SJSA1 (cell line): ENCODE results near the gene GCLC. TPM values are rescaled to one million over a fixed set of nuclear protein-coding genes. Genes with fewer than 3 reads are reported as not detected.

Experiments used
- DNase-seq, 2 experiments: peaks; one replicate each; pipeline ENCODE4 v3.0.0-alpha.2; 2015 to 2020; ENCODE audit warnings: low spot score in 2 of 2, low read depth in 1 of 2
- H3K27ac ChIP-seq: fragments of 250-450 bp; sonication (Bioruptor Pico); 2 replicates; pipeline ENCODE4 v1.5.1; 2020; ENCODE audit warnings: mild to moderate bottlenecking, moderate library complexity
- H3K27me3 ChIP-seq: fragments of 250-450 bp; sonication (Bioruptor Pico); replicated peaks from 2 replicates; pipeline ENCODE4 v1.5.1; 2020; ENCODE audit warnings: mild to moderate bottlenecking, moderate library complexity
- H3K36me3 ChIP-seq: fragments of 250-450 bp; sonication (Bioruptor Pico); 2 replicates; pipeline ENCODE4 v1.5.1; 2020; ENCODE audit warnings: mild to moderate bottlenecking
- H3K4me1 ChIP-seq: fragments of 250-450 bp; sonication (Bioruptor Pico); replicated peaks from 2 replicates; pipeline ENCODE4 v1.6.1; 2021; ENCODE audit warnings: mild to moderate bottlenecking
- H3K4me3 ChIP-seq: fragments of 250-450 bp; sonication (Bioruptor Pico); 2 replicates; pipeline ENCODE4 v1.5.1; 2020; ENCODE audit warnings: mild to moderate bottlenecking
- H3K9me3 ChIP-seq: fragments of 250-450 bp; sonication (Bioruptor Pico); replicated peaks from 2 replicates; pipeline ENCODE4 v1.5.1; 2020; ENCODE audit warnings: mild to moderate bottlenecking
- total RNA-seq: library from RNA; depleted of rRNA; stranded (reverse); fragments of >200 nt; shearing (Covaris generic); gene quantifications from 2 replicates; pipeline ENCODE4 v1.2.3, GENCODE V29; 2014

GCLC gene
- total RNA-seq, 1 experiment from 2014 or later, result 25.8 TPM

- Histone ChIP-seq H3K36me3 (peaks cover 11% of the 10 kb centered on the region), H3K27me3 (no peaks in the 10 kb centered on the region), H3K4me3 (no peak overlapping the region), H3K27ac (no peak overlapping the region), H3K9me3 (no peaks in the 10 kb centered on the region), H3K4me1 (peaks cover 51% of the 10 kb centered on the region)
- no peak for DNase-seq
These were observed 1.4 kb upstream of the GCLC start for GRCh38 chr6:53546281-53546680.

DNA sequence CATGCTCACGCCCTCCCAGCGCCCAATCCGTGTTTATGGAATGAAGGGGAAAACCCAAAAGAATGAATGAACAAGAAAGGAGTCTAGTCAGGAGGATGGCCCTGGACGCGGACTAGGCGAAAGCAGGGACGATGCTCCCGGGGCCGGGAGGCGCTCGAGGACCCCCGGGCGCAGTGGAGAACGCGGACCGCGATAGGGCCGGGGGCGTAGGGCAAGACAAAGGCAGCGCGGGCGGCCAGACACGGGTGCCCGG, 758 bp downstream of the GCLC start:
- Histone ChIP-seq H3K4me3 (peak overlapping the region; percentile 92), H3K9me3 (no peaks in the 10 kb centered on the region), H3K27me3 (no peaks in the 10 kb centered on the region), H3K27ac (peak overlapping the region; percentile 60), H3K4me1 (peaks cover 55% of the 10 kb centered on the region), H3K36me3 (peaks cover 18% of the 10 kb centered on the region)
- peak in 1 of 2 experiments; percentile 47 for DNase-seq

- peaks cover 18% of the 10 kb centered on the region for H3K36me3 ChIP-seq
- H3K4me1 ChIP-seq, result peaks cover 54% of the 10 kb centered on the region
- H3K27ac ChIP-seq, result peak overlapping the region; percentile 60; the same call in 1 of the 2 replicates
- peak in 1 of 2 experiments; percentile 28 for DNase-seq
- no peaks in the 10 kb centered on the region for H3K9me3 ChIP-seq
- peak overlapping the region; percentile 92 for H3K4me3 ChIP-seq
- no peaks in the 10 kb centered on the region for H3K27me3 ChIP-seq
These were observed 1.3 kb downstream of the GCLC start for GRCh38 chr6:53543359-53544216.

DNA sequence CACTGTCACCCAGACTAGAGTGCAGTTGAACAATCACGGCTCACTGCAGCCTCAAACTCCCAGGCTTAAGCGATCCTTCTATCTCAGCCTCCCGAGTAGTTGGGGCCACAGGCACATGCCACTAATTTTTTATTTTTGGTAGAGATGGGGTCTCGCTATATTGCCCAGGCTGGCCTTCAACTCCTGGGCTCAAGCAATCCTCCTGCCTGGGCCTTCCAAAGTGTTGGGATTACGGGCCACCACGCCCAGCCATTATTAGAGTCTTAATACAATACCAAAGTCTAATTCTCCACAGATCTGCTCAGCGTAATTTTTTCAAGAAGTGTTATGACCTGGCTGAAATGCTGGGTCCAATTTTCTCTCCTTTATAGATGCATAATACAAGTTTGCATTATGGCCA, 3.0 kb downstream of the GCLC start:
- H3K27me3 ChIP-seq, result no peaks in the 10 kb centered on the region
- no peak overlapping the region for H3K27ac ChIP-seq
- peaks cover 47% of the 10 kb centered on the region for H3K4me1 ChIP-seq
- H3K4me3 ChIP-seq, result no peak overlapping the region
- peaks cover 18% of the 10 kb centered on the region for H3K36me3 ChIP-seq
- DNase-seq, result no peak
- no peaks in the 10 kb centered on the region for H3K9me3 ChIP-seq

DNA sequence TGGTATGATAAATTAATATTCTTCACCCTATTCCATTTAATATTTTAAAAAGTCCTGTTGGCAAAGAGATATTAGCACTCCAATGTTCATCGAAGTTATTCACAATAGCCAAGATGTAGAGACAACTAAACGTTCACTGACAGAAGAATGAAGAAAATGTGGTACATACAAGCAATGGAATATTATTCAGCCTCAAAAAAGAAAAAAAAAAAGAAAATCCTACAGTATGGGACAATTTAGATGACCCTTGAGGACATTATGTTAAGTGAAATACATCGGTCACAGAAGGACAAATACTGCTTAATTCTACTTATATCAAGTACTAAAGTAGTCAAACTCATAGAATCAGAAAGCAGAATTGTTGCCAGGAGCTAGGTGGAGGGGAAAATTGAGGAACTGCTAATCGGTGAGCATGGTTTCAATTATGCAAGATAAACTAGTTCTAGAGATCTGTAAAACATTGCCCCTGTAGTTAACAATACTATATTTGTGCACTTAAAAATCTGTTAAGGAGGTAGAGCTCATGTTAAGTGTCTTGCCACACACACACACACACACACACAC, 4.7 kb downstream of the GCLC start:
- peaks cover 18% of the 10 kb centered on the region for H3K36me3 ChIP-seq
- H3K4me3 ChIP-seq, result no peak overlapping the region
- no peak for DNase-seq
- H3K4me1 ChIP-seq, result peaks cover 35% of the 10 kb centered on the region
- H3K27ac ChIP-seq, result no peak overlapping the region
- H3K27me3 ChIP-seq, result no peaks in the 10 kb centered on the region
- H3K9me3 ChIP-seq, result no peaks in the 10 kb centered on the region

DNA sequence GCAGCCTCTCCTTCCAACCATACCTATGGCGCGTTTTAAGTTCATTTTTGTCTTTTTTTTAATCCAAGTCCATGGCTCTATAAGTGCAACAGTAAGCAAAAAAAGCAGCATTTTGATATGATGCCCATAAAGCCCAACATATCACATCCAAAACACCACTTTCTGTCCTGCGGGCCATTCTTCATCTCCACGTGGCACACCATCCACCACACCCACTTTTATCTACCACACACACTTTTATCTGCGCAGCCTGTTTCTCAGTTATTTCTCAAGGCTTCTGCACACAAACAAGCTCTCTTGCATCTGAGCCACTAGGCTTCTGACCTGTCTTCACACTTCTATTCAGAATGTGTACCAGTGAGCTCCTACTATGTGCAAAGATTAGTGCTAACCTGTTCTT, 5.3 kb downstream of the GCLC start:
- Histone ChIP-seq H3K27ac (no peak overlapping the region), H3K27me3 (no peaks in the 10 kb centered on the region), H3K4me1 (peaks cover 33% of the 10 kb centered on the region), H3K4me3 (no peak overlapping the region), H3K36me3 (peaks cover 15% of the 10 kb centered on the region), H3K9me3 (no peaks in the 10 kb centered on the region)
- no peak for DNase-seq

GRCh38 chr6:53536561-53536960, 8.3 kb downstream of the GCLC start:
- Histone ChIP-seq H3K27ac (no peak overlapping the region), H3K9me3 (no peaks in the 10 kb centered on the region), H3K27me3 (no peaks in the 10 kb centered on the region), H3K4me1 (peaks cover 10% of the 10 kb centered on the region; the same call in 1 of the 2 replicates), H3K36me3 (peaks cover 7% of the 10 kb centered on the region), H3K4me3 (no peak overlapping the region)
- DNase-seq, result no peak

GRCh38 chr6:53532942-53533341, 12.0 kb downstream of the GCLC start:
- no peak overlapping the region for H3K4me3 ChIP-seq
- no peak for DNase-seq
- 0 out of 2 replicates have a peak, but pooled peaks cover 8% of the 10 kb centered on the region for H3K4me1 ChIP-seq
- H3K27ac ChIP-seq, result no peak overlapping the region
- no peaks in the 10 kb centered on the region; the same call in 1 of the 2 replicates for H3K36me3 ChIP-seq
- no peaks in the 10 kb centered on the region for H3K9me3 ChIP-seq
- no peaks in the 10 kb centered on the region for H3K27me3 ChIP-seq

GRCh38 chr6:53532061-53532797, 12.7 kb downstream of the GCLC start:
- Histone ChIP-seq H3K27ac (no peak overlapping the region), H3K9me3 (no peaks in the 10 kb centered on the region), H3K27me3 (no peaks in the 10 kb centered on the region), H3K4me3 (no peak overlapping the region), H3K36me3 (no peaks in the 10 kb centered on the region; the same call in 1 of the 2 replicates), H3K4me1 (0 out of 2 replicates have a peak, but pooled peaks cover 8% of the 10 kb centered on the region)
- no peak for DNase-seq

DNA sequence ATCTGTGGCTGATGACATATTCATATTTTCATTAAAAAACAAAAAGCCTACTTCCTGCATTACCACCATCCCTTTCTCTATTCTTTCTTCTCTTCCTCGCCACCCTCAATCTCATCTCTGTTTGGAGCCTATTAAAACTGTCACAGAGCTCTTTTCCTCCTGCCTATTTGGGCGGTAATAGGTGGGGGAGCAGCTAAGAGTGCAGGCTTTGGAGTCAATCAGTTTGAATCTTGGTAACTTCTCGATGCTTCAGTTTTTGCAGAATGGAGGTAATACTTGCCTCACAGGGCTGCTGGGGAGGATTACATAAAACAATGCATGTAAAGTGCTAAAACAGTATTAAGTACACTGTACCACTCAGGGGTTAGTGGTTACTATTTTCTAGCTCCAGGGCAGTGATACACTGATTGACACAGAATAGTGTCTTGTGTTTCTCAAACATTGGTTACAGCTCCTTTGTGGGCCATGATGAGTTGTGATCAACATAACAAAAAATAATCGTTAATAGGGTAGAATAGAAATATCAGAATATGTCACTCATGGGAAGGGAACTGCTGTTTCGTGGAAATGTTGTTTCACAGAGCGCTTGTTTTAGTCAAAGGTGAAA, 14.0 kb downstream of the GCLC start:
- DNase-seq, result no peak
- Histone ChIP-seq H3K4me1 (0 out of 2 replicates have a peak, but pooled peaks cover 4% of the 10 kb centered on the region), H3K27ac (no peak overlapping the region), H3K27me3 (no peaks in the 10 kb centered on the region), H3K36me3 (no peaks in the 10 kb centered on the region; the same call in 1 of the 2 replicates), H3K4me3 (no peak overlapping the region), H3K9me3 (no peaks in the 10 kb centered on the region)

DNA sequence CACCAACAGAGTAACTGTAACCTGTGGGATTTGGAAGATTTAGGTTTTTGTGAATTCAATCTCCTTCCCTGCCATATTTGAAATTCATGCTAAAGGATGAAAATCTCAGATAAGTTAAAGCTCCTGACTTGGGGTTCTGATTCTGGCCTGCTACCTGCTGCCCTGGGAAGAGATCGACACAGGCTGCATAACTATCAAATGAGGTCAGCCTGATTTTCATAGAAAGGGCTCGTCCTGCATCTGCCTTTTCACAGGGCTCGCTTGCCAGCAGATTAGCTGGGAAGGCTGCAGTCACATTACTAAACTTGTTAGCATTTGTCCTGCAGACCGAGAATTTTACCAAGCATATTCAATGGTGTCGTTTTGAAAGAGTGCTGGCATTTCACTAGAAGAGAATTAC, 14.6 kb downstream of the GCLC start:
- Histone ChIP-seq H3K36me3 (no peaks in the 10 kb centered on the region; the same call in 1 of the 2 replicates), H3K9me3 (no peaks in the 10 kb centered on the region), H3K27ac (no peak overlapping the region), H3K4me1 (peaks cover 6% of the 10 kb centered on the region), H3K27me3 (no peaks in the 10 kb centered on the region), H3K4me3 (no peak overlapping the region)
- no peak for DNase-seq

DNA sequence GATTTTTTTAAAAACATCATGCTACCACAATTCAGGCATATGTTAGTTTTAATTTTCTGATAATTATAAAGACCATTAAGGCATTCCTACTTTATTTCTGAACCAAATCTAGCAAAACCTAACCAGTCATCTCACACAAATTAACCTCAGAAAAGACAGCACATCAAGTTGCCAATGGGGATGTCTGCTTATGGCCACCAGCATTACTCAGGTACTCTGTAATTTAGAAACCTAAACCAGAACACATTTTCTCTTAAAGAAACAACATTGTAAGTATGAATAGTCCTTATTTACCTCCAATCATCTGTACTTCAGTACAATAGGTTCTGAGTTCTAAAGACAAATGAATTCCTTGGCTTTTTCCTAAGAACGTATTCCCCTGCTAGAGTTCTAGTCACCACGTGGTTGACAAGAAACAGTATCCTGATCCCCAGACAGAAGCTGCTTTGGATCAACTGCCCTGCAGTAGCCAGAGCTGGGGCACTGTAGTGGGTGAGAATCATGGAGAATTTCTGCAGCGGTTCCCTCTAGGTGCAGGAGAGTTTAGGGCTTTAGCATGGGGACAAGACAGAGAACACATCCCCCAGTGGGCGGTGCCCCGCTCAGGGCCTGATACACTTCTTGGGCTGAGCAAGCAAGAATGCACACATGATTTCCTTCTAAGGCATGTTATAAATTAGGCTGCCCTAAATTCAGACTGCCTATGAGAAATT, 15.4 kb downstream of the GCLC start:
- peaks cover 14% of the 10 kb centered on the region for H3K4me1 ChIP-seq
- H3K27ac ChIP-seq, result no peak overlapping the region

GRCh38 chr6:53528107-53528506, 16.8 kb downstream of the GCLC start:
- Histone ChIP-seq H3K36me3 (no peaks in the 10 kb centered on the region; the same call in 1 of the 2 replicates), H3K27me3 (no peaks in the 10 kb centered on the region), H3K4me3 (no peak overlapping the region), H3K27ac (no peak overlapping the region), H3K9me3 (no peaks in the 10 kb centered on the region), H3K4me1 (peaks cover 28% of the 10 kb centered on the region)
- DNase-seq, result no peak

More for the DNA sequence above, 15.4 kb downstream of the GCLC start:
- Histone ChIP-seq H3K4me3 (no peak overlapping the region), H3K36me3 (no peaks in the 10 kb centered on the region; the same call in 1 of the 2 replicates), H3K27me3 (no peaks in the 10 kb centered on the region), H3K9me3 (no peaks in the 10 kb centered on the region)
- DNase-seq, result no peak
